HepG2 (cell line): ENCODE results near the gene TPGS1. TPM values are rescaled to one million over a fixed set of nuclear protein-coding genes. Genes with fewer than 3 reads are reported as not detected.
A peak's percentile ranks its signal among the peaks of the same experiment; 100 is the strongest.

Experiments
- ARHGAP35 ChIP-seq: sonication (generic); formaldehyde crosslinking; IDR thresholded peaks from 2 replicates; pipeline ENCODE4 v1.9.0; 2022; ENCODE audit warnings: mild to moderate bottlenecking, inconsistent platforms, moderate library complexity, missing genetic modification reagents, borderline replicate concordance
- BATF2 ChIP-seq: sonication (generic); formaldehyde crosslinking; IDR thresholded peaks from 2 replicates; pipeline ENCODE4 v1.8.0; 2022; ENCODE audit warnings: mild to moderate bottlenecking, missing genetic modification reagents, moderate library complexity
- ELK4 ChIP-seq: sonication (generic); formaldehyde crosslinking; IDR thresholded peaks from 2 replicates; pipeline ENCODE4 v1.9.0; 2021; ENCODE audit warnings: missing genetic modification reagents, borderline replicate concordance
- GLI4 ChIP-seq: sonication (generic); formaldehyde crosslinking; IDR thresholded peaks from 2 replicates; pipeline ENCODE4 v1.5.1; 2020; ENCODE audit warnings: missing genetic modification reagents, mild to moderate bottlenecking, moderate library complexity, borderline replicate concordance
- KIAA2018 ChIP-seq: sonication (generic); formaldehyde crosslinking; IDR thresholded peaks from 2 replicates; pipeline ENCODE4 v1.5.0; 2020; ENCODE audit warnings: mild to moderate bottlenecking, missing genetic modification reagents, borderline replicate concordance
- POLR2A ChIP-seq, 2 experiments: IDR thresholded peaks; 2 replicates each; pipeline ENCODE4 v1.6.1; 2011; ENCODE audit warnings: low read depth in 2 of 2, low read length in 2 of 2, mild to moderate bottlenecking in 1 of 2, moderate library complexity in 1 of 2; ENCODE audit not compliant: insufficient read depth in 1 of 2
- RARA ChIP-seq: IDR thresholded peaks from 2 replicates; pipeline ENCODE4 v1.6.1; 2016; ENCODE audit warnings: missing genetic modification reagents, missing compliant biosample characterization
- RFXAP ChIP-seq: sonication (generic); formaldehyde crosslinking; IDR thresholded peaks from 2 replicates; pipeline ENCODE4 v1.4.0; 2020; ENCODE audit warnings: missing genetic modification reagents, borderline replicate concordance
- TCF12 ChIP-seq, 2 experiments: fragments of 450-650 bp in 1 of 2; sonication (generic) in 1 of 2; formaldehyde crosslinking in 1 of 2; IDR thresholded peaks; 2 replicates each; pipeline versions ENCODE4 v1.6.1 to v1.8.0; 2017 to 2022; ENCODE audit warnings: antibody characterized with exemption in 1 of 2, mild to moderate bottlenecking in 1 of 2, missing genetic modification reagents in 1 of 2, moderate library complexity in 1 of 2
- ZNF776 ChIP-seq: sonication (generic); formaldehyde crosslinking; IDR thresholded peaks from 2 replicates; pipeline ENCODE4 v1.4.0; 2020; ENCODE audit warnings: mild to moderate bottlenecking, missing genetic modification reagents
- ZNF841 ChIP-seq: sonication (generic); formaldehyde crosslinking; IDR thresholded peaks from 2 replicates; pipeline ENCODE4 v1.8.1; 2023; ENCODE audit warnings: missing genetic modification reagents, borderline replicate concordance
- polyA plus RNA-seq, 8 experiments: library from polyadenylated mRNA; depleted of rRNA in 3 of 8; stranded (reverse) in 7 of 8; unstranded in 1 of 8; fragments of >200 nt; fragmentation: Illumina TruSeq in 4 of 8; extraction: Trizol in 4 of 8; gene quantifications; 2 replicates each; pipeline versions ENCODE4 v1.2.1 to v1.2.3, GENCODE V29; 2011 to 2016; ENCODE audit warnings: low read depth in 4 of 8, missing spikeins in 1 of 8, mixed read lengths in 1 of 8; ENCODE audit not compliant: insufficient read depth in 1 of 8
- total RNA-seq, 5 experiments: library from RNA; depleted of rRNA; stranded (reverse); fragments of >200 nt; fragmentation: Illumina TruSeq; extraction: Trizol; gene quantifications; 2 replicates each; pipeline ENCODE4 v1.2.3, GENCODE V29; 2016; ENCODE audit warnings: low read depth in 1 of 5
- TF ChIP-seq, protein P1 (sequence below): sonication (generic); formaldehyde crosslinking; IDR thresholded peaks from 2 replicates; pipeline ENCODE4 v1.4.0; 2020; ENCODE audit warnings: missing genetic modification reagents, borderline replicate concordance

TPGS1 gene
- total and polyA plus RNA-seq, 2 of the 13 experiments (the other 11 are each of a cell fraction or from before 2014, with no cell fraction given), result 1.1 to 6.2 TPM

DNA sequence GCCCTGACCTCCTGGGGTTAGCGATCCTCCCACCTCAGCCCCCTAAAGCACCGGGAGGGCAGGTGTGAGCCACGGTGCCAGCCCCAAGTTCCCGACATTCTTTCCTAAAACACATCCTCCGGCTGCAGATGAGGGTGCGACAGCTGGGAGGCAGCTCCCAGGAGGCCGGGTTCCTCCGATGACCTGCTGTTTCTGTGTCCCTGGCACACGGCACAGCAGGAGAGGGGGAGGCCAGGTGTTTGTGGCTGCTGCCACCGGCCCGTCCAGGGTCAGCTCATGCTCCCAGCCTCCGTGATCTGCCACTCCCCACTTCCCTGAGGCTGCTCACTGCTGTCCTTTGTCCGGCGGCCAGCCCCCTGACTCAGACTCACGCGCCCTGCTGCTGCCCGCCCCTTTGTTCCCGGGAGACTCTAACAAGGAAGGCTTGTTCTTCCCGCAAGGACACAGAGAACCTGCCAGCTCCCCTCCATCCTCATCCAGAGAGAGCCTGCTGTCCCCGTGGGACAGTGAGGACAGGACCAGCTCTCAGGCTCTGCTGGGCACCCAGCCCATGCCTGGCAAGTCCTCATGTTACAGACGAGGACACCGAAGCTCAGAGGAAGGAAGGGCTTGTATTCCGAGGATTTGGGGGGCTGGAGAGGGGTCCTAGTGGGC is 21.6 kb upstream of the TPGS1 start (continued):
- TF ChIP-seq KIAA2018 (CRISPR knock-in tag), result no peak
- TF ChIP-seq BATF2, result no peak
- no peak for TF ChIP-seq ARHGAP35
- TF ChIP-seq TCF12 (IDR thresholded peaks at IDR 0.05), result no peak
- 0 out of 2 replicates have a peak, but pooled peaks have one; percentile 73 for TF ChIP-seq TCF12 (CRISPR knock-in tag; IDR thresholded peaks at IDR 0.05)
- TF ChIP-seq GLI4 (CRISPR knock-in tag), result 0 out of 2 replicates have a peak, but pooled peaks have one; percentile 47
- 0 out of 2 replicates have a peak, but pooled peaks have one; percentile 38 for TF ChIP-seq ZNF776 (CRISPR knock-in tag)
- TF ChIP-seq RFXAP (CRISPR knock-in tag), result peak; percentile 28; the same call in 1 of the 2 replicates
- peak; percentile 46 to 76; a peak in 3 of 4 replicates for TF ChIP-seq POLR2A (IDR thresholded peaks at IDR 0.05; ENCODE audit: insufficient read depth in 1 of 2, low read depth in 2 of 2, low read length in 2 of 2)
- peak; percentile 14; the same call in 1 of the 2 replicates for TF ChIP-seq RARA (CRISPR knock-in tag)
- no peak for TF ChIP-seq ZNF841 (CRISPR knock-in tag)
- TF ChIP-seq, protein P1, sequence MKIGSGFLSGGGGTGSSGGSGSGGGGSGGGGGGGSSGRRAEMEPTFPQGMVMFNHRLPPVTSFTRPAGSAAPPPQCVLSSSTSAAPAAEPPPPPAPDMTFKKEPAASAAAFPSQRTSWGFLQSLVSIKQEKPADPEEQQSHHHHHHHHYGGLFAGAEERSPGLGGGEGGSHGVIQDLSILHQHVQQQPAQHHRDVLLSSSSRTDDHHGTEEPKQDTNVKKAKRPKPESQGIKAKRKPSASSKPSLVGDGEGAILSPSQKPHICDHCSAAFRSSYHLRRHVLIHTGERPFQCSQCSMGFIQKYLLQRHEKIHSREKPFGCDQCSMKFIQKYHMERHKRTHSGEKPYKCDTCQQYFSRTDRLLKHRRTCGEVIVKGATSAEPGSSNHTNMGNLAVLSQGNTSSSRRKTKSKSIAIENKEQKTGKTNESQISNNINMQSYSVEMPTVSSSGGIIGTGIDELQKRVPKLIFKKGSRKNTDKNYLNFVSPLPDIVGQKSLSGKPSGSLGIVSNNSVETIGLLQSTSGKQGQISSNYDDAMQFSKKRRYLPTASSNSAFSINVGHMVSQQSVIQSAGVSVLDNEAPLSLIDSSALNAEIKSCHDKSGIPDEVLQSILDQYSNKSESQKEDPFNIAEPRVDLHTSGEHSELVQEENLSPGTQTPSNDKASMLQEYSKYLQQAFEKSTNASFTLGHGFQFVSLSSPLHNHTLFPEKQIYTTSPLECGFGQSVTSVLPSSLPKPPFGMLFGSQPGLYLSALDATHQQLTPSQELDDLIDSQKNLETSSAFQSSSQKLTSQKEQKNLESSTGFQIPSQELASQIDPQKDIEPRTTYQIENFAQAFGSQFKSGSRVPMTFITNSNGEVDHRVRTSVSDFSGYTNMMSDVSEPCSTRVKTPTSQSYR (CRISPR knock-in tag), result peak; percentile 58; the same call in 1 of the 2 replicates
- no peak for TF ChIP-seq ELK4
